Measurements from ENCODE around the gene LRIT1.

- TF ChIP-seq, protein P1, sequence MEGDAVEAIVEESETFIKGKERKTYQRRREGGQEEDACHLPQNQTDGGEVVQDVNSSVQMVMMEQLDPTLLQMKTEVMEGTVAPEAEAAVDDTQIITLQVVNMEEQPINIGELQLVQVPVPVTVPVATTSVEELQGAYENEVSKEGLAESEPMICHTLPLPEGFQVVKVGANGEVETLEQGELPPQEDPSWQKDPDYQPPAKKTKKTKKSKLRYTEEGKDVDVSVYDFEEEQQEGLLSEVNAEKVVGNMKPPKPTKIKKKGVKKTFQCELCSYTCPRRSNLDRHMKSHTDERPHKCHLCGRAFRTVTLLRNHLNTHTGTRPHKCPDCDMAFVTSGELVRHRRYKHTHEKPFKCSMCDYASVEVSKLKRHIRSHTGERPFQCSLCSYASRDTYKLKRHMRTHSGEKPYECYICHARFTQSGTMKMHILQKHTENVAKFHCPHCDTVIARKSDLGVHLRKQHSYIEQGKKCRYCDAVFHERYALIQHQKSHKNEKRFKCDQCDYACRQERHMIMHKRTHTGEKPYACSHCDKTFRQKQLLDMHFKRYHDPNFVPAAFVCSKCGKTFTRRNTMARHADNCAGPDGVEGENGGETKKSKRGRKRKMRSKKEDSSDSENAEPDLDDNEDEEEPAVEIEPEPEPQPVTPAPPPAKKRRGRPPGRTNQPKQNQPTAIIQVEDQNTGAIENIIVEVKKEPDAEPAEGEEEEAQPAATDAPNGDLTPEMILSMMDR (IDR thresholded peaks at IDR 0.05; ENCODE audit: insufficient read depth, low read depth, low read length) = no peak
- TF ChIP-seq EZH2 (IDR thresholded peaks at IDR 0.05; ENCODE audit: insufficient read depth, low read length) = no peak
Measured at GRCh38 chr10:84217746-84218145, 23.6 kb downstream of the LRIT1 start.
